ENCODE results near the gene MTG1. TPM values are rescaled to one million over a fixed set of nuclear protein-coding genes. Genes with fewer than 3 reads are reported as not detected.
"Not testable (repeated sequence)": the region's sequence is repeated elsewhere in the genome, so short reads cannot be mapped to it uniquely, and the experiment has no call there.

MTG1 gene
- total RNA-seq, 1 donor from 2014 or later = 65.2 TPM

DNA sequence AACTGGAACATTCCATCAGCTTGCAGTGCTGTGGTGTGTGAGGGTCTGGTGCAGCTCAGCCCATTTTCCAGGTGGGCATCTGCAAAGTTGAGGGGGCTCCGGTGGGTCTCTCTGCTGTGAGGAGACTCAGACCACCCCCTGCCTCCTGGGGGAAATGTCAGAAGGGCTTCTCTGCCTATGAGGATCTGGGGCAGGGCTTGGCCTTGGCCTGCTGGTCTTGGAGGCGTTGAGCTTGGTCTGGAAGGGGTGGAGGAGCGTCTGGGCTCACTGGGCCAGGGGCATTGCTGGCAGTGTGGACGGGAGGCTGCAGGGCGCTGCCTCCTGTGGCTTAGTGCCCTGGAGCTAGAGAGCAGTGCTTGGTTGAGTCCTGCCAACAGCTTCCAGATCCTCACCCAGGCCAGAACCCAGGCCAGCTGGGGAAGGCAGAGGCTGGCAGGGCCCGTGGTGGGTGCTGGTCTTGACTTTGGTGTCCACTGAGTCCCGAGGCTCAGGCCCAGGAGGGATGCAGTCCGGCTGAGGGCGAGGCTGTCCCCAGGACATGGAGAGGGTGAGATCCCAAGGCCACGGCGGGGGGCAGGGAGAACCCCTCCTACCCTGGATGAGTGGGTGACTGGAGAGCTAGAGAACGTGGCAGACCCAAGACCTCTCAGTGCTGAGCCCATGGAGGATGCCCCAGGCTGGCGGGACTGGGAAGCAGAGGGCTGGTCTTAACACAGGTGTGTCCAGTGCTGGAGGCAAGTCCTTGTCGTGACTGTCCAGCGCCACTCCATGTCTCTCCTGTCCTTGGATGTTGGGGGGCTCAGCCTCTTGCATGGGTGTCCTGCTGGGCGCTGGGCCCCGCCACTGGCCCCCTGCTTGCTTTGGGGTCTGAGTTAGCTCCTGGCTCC lies 27.6 kb downstream of the MTG1 start:
- no peaks in the 10 kb centered on the region for H3K9me3 Mint-ChIP-seq (ENCODE audit: unreplicated experiment)
- H3K4me1 Mint-ChIP-seq (ENCODE audit: unreplicated experiment) = peaks cover 4% of the 10 kb centered on the region
- no peak overlapping the region for H3K27ac Mint-ChIP-seq (ENCODE audit: unreplicated experiment)
- no peak overlapping the region for H3K4me3 Mint-ChIP-seq (ENCODE audit: unreplicated experiment)
- TF ChIP-seq, protein P1, sequence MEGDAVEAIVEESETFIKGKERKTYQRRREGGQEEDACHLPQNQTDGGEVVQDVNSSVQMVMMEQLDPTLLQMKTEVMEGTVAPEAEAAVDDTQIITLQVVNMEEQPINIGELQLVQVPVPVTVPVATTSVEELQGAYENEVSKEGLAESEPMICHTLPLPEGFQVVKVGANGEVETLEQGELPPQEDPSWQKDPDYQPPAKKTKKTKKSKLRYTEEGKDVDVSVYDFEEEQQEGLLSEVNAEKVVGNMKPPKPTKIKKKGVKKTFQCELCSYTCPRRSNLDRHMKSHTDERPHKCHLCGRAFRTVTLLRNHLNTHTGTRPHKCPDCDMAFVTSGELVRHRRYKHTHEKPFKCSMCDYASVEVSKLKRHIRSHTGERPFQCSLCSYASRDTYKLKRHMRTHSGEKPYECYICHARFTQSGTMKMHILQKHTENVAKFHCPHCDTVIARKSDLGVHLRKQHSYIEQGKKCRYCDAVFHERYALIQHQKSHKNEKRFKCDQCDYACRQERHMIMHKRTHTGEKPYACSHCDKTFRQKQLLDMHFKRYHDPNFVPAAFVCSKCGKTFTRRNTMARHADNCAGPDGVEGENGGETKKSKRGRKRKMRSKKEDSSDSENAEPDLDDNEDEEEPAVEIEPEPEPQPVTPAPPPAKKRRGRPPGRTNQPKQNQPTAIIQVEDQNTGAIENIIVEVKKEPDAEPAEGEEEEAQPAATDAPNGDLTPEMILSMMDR (IDR thresholded peaks at IDR 0.05) = no peak
- H3K27me3 Mint-ChIP-seq (ENCODE audit: unreplicated experiment) = no peaks in the 10 kb centered on the region
- H3K36me3 Mint-ChIP-seq (ENCODE audit: unreplicated experiment) = peaks cover 8% of the 10 kb centered on the region
- peak; percentile 78 for DNase-seq (ENCODE audit: extremely low spot score, unreplicated experiment)

DNA sequence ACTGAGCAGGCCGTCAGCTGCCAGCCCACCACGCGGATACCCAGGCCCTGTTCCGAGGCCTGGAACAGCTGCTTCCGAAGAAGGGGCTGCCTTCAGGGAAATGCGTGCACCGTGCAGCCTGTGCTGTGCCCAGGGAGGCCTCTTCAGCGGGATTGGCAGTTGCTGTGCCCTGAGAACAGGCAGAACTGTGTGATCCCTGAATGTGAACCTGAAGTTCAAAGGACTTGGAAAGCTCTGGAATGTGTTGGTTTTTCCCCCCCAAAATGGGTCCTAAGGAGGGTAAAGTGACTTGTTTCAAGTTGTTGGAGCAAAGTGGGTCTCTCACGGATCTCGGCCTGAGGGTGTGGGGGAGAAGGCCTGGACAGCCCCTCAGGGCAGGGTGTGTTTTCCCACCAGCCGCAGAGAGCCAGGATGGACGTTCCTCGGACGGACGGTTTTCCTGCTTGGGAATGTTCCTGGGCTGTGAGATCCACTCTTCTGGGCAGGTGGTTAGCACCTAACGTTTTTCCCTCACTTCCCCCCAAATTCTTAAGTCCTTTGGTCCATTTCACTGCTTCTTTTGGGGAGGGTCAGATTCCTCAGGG lies 28.4 kb downstream of the MTG1 start:
- Mint-ChIP-seq H3K27ac (ENCODE audit: unreplicated experiment) (no peak overlapping the region), H3K4me3 (ENCODE audit: unreplicated experiment) (peak overlapping the region; percentile 38), H3K9me3 (ENCODE audit: unreplicated experiment) (no peaks in the 10 kb centered on the region), H3K27me3 (ENCODE audit: unreplicated experiment) (no peaks in the 10 kb centered on the region), H3K4me1 (ENCODE audit: unreplicated experiment) (peaks cover 4% of the 10 kb centered on the region), H3K36me3 (ENCODE audit: unreplicated experiment) (peaks cover 8% of the 10 kb centered on the region)
- no peak for DNase-seq (ENCODE audit: extremely low spot score, unreplicated experiment)
- TF ChIP-seq, protein P1 (IDR thresholded peaks at IDR 0.05) = no peak

DNA sequence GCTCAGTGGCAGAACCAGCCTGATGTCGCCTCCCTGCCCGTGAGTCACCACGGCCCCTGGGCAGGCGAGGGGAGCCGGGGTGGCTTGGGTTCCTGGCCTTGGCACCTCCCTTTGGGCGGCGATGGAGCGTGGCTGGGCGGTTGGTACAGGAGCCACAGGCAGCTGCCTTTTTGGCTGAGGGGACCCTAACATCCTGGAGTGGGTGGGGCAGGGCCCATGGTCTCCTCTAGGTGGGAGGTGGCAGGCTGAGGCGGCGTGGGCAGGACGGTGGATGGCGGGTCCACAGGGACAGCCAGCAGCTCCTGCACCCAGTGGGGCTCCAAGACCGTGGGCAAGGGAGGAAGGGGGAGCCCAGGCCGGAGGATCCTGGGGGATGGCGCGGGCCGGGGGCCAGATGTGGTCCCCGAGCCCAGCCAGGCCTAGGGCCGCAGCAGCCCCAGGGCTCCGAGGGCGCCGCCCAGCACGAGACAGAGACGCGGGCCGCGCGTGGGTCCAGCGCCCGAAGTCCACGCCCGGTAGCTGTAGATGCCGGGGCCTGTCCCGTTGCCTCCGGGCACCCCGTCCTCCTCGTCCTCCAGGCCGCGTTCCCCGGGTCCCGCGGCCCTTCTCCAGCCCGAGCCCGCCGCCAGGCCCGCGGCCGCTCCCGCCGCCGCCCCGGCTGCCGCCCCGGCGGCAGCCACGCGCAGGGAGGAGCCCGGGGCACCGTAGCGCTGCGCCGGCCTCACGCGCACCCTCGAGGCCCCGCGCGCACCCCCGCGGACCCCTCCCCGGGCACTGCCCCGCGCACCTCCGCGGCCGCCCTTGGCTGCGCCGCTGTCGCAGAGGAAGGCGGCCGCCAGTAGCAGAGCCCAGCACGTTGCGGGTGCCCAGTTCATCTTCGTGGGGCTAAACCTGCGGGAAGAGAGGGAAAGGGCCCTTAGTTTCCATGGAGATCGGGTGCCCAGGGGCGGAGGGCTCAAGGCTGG lies 29.1 kb downstream of the MTG1 start:
- H3K4me1 Mint-ChIP-seq (ENCODE audit: unreplicated experiment) = peaks cover 4% of the 10 kb centered on the region
- DNase-seq (ENCODE audit: extremely low spot score, unreplicated experiment) = no peak
- H3K9me3 Mint-ChIP-seq (ENCODE audit: unreplicated experiment) = no peaks in the 10 kb centered on the region
- H3K4me3 Mint-ChIP-seq (ENCODE audit: unreplicated experiment) = peak overlapping the region; percentile 69
- H3K27ac Mint-ChIP-seq (ENCODE audit: unreplicated experiment) = no peak overlapping the region
- TF ChIP-seq, protein P1 (IDR thresholded peaks at IDR 0.05) = no peak
- H3K36me3 Mint-ChIP-seq (ENCODE audit: unreplicated experiment) = peaks cover 8% of the 10 kb centered on the region
- no peaks in the 10 kb centered on the region for H3K27me3 Mint-ChIP-seq (ENCODE audit: unreplicated experiment)

DNA sequence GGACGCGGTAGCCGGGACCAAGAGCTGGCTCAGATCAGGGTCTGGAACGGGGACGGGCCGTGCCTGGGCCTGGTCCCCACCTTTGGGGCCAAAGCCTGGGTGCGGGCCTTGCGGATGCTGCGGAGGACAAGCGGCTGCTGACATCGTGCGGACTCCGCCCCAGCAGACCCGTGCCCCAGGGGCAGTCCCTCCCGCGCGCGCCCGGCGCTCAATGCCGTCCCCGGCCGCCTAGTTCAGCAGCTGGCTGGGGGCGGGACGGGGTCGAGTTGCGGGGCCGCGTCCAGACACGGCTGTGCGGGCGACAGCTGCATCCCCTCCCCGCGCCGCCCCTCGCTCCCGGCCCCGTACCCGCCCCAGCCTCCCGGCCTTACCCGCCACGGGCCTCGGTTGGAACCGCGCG lies 30.1 kb downstream of the MTG1 start:
- not testable (repeated sequence) for H3K27me3 Mint-ChIP-seq (ENCODE audit: unreplicated experiment); H3K27ac Mint-ChIP-seq (ENCODE audit: unreplicated experiment); H3K9me3 Mint-ChIP-seq (ENCODE audit: unreplicated experiment); H3K4me3 Mint-ChIP-seq (ENCODE audit: unreplicated experiment); H3K36me3 Mint-ChIP-seq (ENCODE audit: unreplicated experiment); H3K4me1 Mint-ChIP-seq (ENCODE audit: unreplicated experiment); DNase-seq (ENCODE audit: extremely low spot score, unreplicated experiment)

DNA sequence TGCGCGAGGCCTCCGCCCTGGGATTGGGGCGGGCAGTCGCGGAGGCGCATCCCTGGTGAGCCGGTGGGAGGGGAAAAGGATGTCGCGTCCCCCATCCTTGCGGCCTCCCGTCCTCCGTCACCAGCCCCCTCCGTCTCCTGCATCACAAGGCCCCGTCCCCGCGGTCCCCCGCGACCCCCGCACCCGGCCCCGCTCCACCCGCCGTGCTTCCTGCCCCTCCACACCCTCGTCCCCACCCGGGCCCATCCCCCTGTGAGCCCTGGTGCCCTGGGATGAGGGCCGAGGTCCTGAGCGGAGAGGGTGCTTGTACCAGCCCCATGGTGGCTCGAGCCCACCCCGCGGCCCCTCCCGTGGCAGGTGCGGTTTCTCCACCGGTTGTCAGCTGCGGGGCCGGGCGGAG lies 30.6 kb downstream of the MTG1 start, which contains the start of gene SPRN:
SPRN (minus strand) TSS at position 25 of the 400 bp plus-strand sequence. CDS start 944 bp downstream, outside the sequence.
- not testable (repeated sequence) for H3K36me3 Mint-ChIP-seq (ENCODE audit: unreplicated experiment); H3K9me3 Mint-ChIP-seq (ENCODE audit: unreplicated experiment); H3K27ac Mint-ChIP-seq (ENCODE audit: unreplicated experiment); DNase-seq (ENCODE audit: extremely low spot score, unreplicated experiment); H3K27me3 Mint-ChIP-seq (ENCODE audit: unreplicated experiment); H3K4me1 Mint-ChIP-seq (ENCODE audit: unreplicated experiment)
- H3K4me3 Mint-ChIP-seq (ENCODE audit: unreplicated experiment) = peak within 1 kb of the TSS; percentile 69

DNA sequence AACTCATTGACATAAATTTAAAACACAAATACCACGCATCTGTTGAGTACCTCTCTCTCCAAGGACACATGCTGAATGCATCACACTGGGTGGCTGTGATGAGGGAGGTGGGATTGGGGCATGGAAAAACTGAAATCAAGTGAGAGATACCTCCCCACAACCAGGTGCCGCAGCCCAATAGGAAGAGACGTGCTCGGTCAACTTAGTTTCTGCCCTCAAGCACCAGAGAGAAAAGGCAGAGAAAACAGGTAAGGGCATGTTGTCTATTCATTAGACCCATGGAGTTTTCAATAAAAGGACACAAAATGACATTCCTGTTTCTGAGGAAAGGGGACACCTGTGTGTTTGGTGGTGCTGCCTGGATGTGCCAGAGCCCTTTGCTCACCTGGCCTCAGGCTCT lies 35.6 kb downstream of the MTG1 start:
- H3K4me1 Mint-ChIP-seq (ENCODE audit: unreplicated experiment) = not testable (repeated sequence)

DNA sequence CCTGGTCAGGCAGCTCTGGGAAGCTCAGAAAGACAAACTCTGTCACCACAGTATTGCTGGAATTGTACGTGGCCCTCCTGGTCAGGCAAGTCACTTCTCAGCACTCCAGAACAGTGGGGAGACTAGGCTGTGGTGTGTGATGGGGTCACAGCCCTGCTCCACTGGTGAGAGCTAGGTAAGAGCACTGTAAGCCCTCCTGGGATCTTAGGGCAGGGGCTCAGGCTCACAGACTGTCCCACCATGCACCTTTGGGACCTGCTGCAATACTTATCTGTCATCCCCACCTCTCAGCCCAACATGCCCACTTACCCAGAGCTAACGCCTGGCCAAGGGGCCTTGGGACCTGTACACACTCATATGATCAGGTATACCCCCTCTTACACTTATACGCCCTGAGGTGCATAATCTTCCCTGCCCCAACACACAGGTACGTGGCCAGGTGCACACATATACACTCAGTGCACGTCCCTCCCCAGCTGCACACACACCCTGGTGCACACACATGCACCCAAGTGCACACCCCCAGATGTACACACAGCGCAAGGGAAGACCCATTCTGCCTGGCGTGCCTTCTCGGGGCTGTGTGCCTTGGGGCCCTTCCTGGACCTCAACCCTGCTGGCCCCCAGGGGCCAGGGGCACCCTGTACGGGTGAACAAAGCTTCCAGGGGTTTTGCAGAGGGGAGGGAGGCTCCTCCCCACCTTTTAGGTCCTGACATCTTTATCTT lies 38.1 kb downstream of the MTG1 start:
- not testable (repeated sequence) for H3K4me1 Mint-ChIP-seq (ENCODE audit: unreplicated experiment); H3K27me3 Mint-ChIP-seq (ENCODE audit: unreplicated experiment); H3K4me3 Mint-ChIP-seq (ENCODE audit: unreplicated experiment); H3K9me3 Mint-ChIP-seq (ENCODE audit: unreplicated experiment); H3K27ac Mint-ChIP-seq (ENCODE audit: unreplicated experiment); H3K36me3 Mint-ChIP-seq (ENCODE audit: unreplicated experiment); DNase-seq (ENCODE audit: extremely low spot score, unreplicated experiment)

More for the DNA sequence above, 35.6 kb downstream of the MTG1 start:
- H3K27ac Mint-ChIP-seq (ENCODE audit: unreplicated experiment); DNase-seq (ENCODE audit: extremely low spot score, unreplicated experiment); H3K4me3 Mint-ChIP-seq (ENCODE audit: unreplicated experiment); H3K27me3 Mint-ChIP-seq (ENCODE audit: unreplicated experiment); H3K9me3 Mint-ChIP-seq (ENCODE audit: unreplicated experiment); H3K36me3 Mint-ChIP-seq (ENCODE audit: unreplicated experiment): not testable (repeated sequence)

DNA sequence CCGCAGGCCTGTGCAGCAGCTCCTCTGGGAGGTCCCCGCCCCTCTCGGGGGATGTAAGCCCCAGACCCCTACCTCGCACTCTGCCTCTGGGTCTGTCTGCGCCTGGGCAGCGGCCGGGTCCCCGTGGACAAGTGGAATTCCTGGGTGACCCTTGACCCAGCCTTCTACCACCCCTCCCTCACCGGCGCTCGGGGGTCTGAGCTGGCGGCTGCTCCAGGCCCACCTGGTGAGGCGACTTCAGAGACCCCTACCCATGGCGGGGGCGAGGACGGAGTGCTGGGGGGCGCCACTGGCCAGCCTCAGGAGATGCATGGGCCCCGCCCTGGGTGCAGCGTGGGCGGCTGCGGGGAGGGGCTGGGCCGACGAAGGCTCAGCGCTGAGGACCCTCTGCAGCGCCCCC lies 38.8 kb downstream of the MTG1 start:
- H3K27me3 Mint-ChIP-seq (ENCODE audit: unreplicated experiment); H3K9me3 Mint-ChIP-seq (ENCODE audit: unreplicated experiment); H3K4me3 Mint-ChIP-seq (ENCODE audit: unreplicated experiment); H3K36me3 Mint-ChIP-seq (ENCODE audit: unreplicated experiment); H3K27ac Mint-ChIP-seq (ENCODE audit: unreplicated experiment); H3K4me1 Mint-ChIP-seq (ENCODE audit: unreplicated experiment); DNase-seq (ENCODE audit: extremely low spot score, unreplicated experiment): not testable (repeated sequence)

All from osteocyte (in vitro differentiated cells).